ENCODE data around the gene AARS2.

- TF ChIP-seq CTCF (conservative IDR thresholded peaks at IDR 0.05), result no peak
- no peak for TF ChIP-seq ZFX (IDR thresholded peaks at IDR 0.05)
These were observed 41.8 kb downstream of the AARS2 start for GRCh38 chr6:44271406-44271723.
